PC-3 (cell line): ENCODE measurements around the gene KRT12. TPM values are rescaled to one million over a fixed set of nuclear protein-coding genes. Genes with fewer than 3 reads are reported as not detected.

Experiments
- ATAC-seq: fragments of 200-7000 bp; cut with Tn5 transposase; 2 replicates; pipeline ENCODE4 v1.9.1; 2020; ENCODE audit warnings: mild to moderate bottlenecking, moderate library complexity
- BruUV-seq: library from RNA; stranded (reverse); fragments of 400-500 nt; replicated peaks from 2 replicates; lab custom pipeline; 2021; lab: Mats Ljungman, UMichigan
- CTCF ChIA-PET: fragments of 300-600 bp; sonication (Branson Sonifier 250); formaldehyde crosslinking; loops from one replicate; lab custom pipeline; 2022; ENCODE audit warnings: antibody characterized with exemption; lab: Charles Lee
- POLR2A ChIA-PET: fragments of 300-600 bp; sonication (Branson Sonifier 250); formaldehyde crosslinking; loops from one replicate; lab custom pipeline; 2022; ENCODE audit warnings: antibody characterized with exemption; ENCODE audit not compliant: unreplicated experiment; lab: Charles Lee
- DNase-seq: peaks from one replicate; pipeline ENCODE4 v3.0.0-alpha.2; 2015
- H2AFZ ChIP-seq: fragments of 300-600 bp; sonication (generic); 2 replicates; pipeline ENCODE4 v1.6.0; 2016; ENCODE audit warnings: antibody characterized with exemption, low read length
- H3F3A ChIP-seq: fragments of 300-600 bp; sonication (generic); one replicate; pipeline ENCODE4 v1.6.0; 2017; ENCODE audit warnings: antibody characterized with exemption, low read length, control low read depth, mild to moderate bottlenecking; ENCODE audit not compliant: unreplicated experiment
- H3K27ac ChIP-seq: fragments of 300-600 bp; sonication (generic); 2 replicates; pipeline ENCODE4 v1.5.1; 2016; ENCODE audit warnings: mild to moderate bottlenecking, low read length
- H3K27me3 ChIP-seq: fragments of 300-600 bp; sonication (generic); 2 replicates; pipeline ENCODE4 v1.6.1; 2016; ENCODE audit warnings: low read length, mixed read lengths
- H3K36me3 ChIP-seq: fragments of 300-600 bp; sonication (generic); 2 replicates; pipeline ENCODE4 v1.6.1; 2016; ENCODE audit warnings: low read depth, mixed run types, low read length, mixed read lengths
- H3K4me1 ChIP-seq: fragments of 300-600 bp; sonication (generic); 2 replicates; pipeline ENCODE4 v1.5.1; 2016; ENCODE audit warnings: low read length; ENCODE audit not compliant: insufficient read depth
- H3K4me2 ChIP-seq: fragments of 300-600 bp; sonication (generic); 2 replicates; pipeline ENCODE4 v1.6.0; 2016; ENCODE audit warnings: low read length
- H3K4me3 ChIP-seq: fragments of 300-600 bp; sonication (generic); 2 replicates; pipeline ENCODE4 v1.5.1; 2016; ENCODE audit warnings: mild to moderate bottlenecking, low read length, mixed read lengths
- H3K79me2 ChIP-seq: fragments of 300-600 bp; sonication (generic); 2 replicates; pipeline ENCODE4 v1.6.1; 2017; ENCODE audit warnings: low read length, mixed read lengths
- H3K9ac ChIP-seq: fragments of 300-600 bp; sonication (generic); 2 replicates; pipeline ENCODE4 v1.6.0; 2016; ENCODE audit warnings: mild to moderate bottlenecking, low read length
- H3K9me2 ChIP-seq: fragments of 300-600 bp; sonication (generic); replicated peaks from 2 replicates; pipeline ENCODE4 v1.6.1; 2016; ENCODE audit warnings: mixed run types, low read length, mixed read lengths
- H3K9me3 ChIP-seq: fragments of 300-600 bp; sonication (generic); 2 replicates; pipeline ENCODE4 v1.6.1; 2016; ENCODE audit warnings: low read length, mixed read lengths
- H4K20me1 ChIP-seq: fragments of 300-600 bp; sonication (generic); 2 replicates; pipeline ENCODE4 v1.6.1; 2016; ENCODE audit warnings: low read length, mixed read lengths
- CTCF ChIP-seq: fragments of 300-600 bp; sonication (generic); conservative IDR thresholded peaks from 2 replicates; pipeline ENCODE4 v1.5.1; 2017; ENCODE audit warnings: antibody characterized with exemption, low read depth, mild to moderate bottlenecking, low read length
- EZH2 ChIP-seq: fragments of 300-600 bp; sonication (generic); IDR thresholded peaks from one replicate; pipeline ENCODE4 v1.6.1; 2017; ENCODE audit warnings: antibody characterized with exemption, mild to moderate bottlenecking, low read length; ENCODE audit not compliant: unreplicated experiment
- EZH2phosphoT487 ChIP-seq: fragments of 300-600 bp; sonication (generic); IDR thresholded peaks from 2 replicates; pipeline ENCODE4 v1.6.1; 2018; ENCODE audit warnings: mild to moderate bottlenecking, antibody characterized with exemption, low read length, borderline replicate concordance
- intact Hi-C: fragments of 100-400 bp; cut with micrococcal nuclease; formaldehyde crosslinking; loops from 2 replicates; pipeline ENCODE4 v1.9.0; 2023
- total RNA-seq: library from RNA; depleted of rRNA; stranded (reverse); fragments of >200 nt; gene quantifications from 2 replicates; pipeline ENCODE4 v1.2.3, GENCODE V29; 2014

The KRT12 gene
- total RNA-seq, 1 experiment from 2014 or later = not detected

DNA sequence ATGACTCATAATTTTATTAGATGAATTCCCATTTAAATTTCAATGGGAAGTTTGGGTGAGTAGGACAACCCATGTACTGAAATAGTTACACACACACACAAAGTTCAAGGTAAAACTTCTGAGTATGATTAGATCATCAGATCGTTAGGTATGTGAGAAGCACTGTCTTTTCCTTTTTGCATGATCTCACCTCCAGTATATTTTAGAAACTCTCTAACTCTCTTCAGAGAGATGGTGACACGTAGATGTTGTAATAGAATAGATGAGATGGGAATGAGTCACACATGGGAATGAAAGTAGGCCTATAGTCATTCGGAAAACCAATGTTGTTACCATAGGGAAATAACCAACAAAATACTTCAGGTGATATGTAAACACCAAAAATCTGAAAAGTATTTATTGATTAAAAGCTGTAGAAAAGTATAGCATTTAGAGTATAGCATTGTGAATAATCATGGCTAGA lies 48.2 kb upstream of the KRT12 start:
- Histone ChIP-seq H3F3A (peaks cover 4% of the 10 kb centered on the region), H4K20me1 (no peaks in the 10 kb centered on the region), H3K27me3 (no peaks in the 10 kb centered on the region), H3K4me1 (peaks cover 57% of the 10 kb centered on the region), H3K9me2 (no peaks in the 10 kb centered on the region), H3K4me3 (no peak overlapping the region), H2AFZ (no peak overlapping the region), H3K4me2 (peak overlapping the region; percentile 60), H3K36me3 (no peaks in the 10 kb centered on the region), H3K27ac (peak overlapping the region; percentile 98), H3K9ac (peak overlapping the region; percentile 70), H3K9me3 (no peaks in the 10 kb centered on the region), H3K79me2 (no peaks in the 10 kb centered on the region)
- no peak for TF ChIP-seq EZH2
- no peak for TF ChIP-seq CTCF
- TF ChIP-seq EZH2phosphoT487 = no peak
- DNase-seq (peak; percentile 94), ATAC-seq (peak; percentile 84)
- intact Hi-C loops = loop anchor here (1.0 to 10.0 kb wide), 3 partner anchors 41 to 300 kb away; partner anchors contain the start of gene KRTAP3-1
- POLR2A ChIA-PET = interaction anchor here (0.6 kb wide), 1 partner anchor 12 kb away, joined by 3 read pairs; no protein-coding TSS in a partner anchor
- BruUV-seq = no TSS peak
- CTCF ChIA-PET = no interaction called here

DNA sequence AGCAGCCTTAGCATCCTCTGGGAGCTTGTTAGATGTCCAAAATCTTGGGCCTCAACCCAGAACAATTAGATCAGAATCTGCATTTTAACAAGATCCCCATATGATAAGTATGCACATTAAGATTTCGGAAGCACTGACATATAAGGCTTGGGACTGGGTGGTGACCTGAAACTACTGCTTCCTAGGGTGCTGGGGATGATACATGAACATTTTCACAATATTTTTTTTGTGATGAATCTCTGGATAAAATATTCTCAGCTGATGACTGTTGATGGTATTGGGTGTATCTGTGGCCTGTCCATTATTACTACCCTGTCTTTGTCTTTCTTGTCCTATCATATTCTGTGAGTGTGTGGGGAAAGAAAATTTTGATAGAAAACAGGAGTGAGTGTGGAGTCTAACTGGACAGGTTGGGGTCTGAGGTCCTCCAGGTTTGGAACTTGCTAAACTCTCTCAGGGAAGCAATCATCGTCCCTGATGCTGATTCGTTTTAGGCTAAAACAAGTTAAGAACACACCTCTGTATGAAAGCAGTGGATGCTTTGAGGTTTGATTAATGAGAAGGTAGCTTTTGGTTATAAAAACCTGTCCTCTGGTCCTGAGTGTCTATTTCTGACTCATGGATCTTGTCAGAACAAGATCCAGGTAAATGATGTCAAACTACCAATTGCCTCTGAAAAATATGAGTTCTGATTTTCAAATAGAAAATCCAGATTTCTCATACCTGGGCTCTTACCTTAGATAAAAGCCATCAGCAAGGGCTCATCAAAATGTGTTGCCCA lies 47.2 kb upstream of the KRT12 start:
- Histone ChIP-seq H3K27ac (peak overlapping the region; percentile 98), H3K79me2 (no peaks in the 10 kb centered on the region), H3K4me1 (peaks cover 65% of the 10 kb centered on the region), H3K36me3 (no peaks in the 10 kb centered on the region), H3K9me3 (no peaks in the 10 kb centered on the region), H3K4me2 (peak overlapping the region; percentile 54), H3K9me2 (no peaks in the 10 kb centered on the region), H4K20me1 (no peaks in the 10 kb centered on the region), H3K4me3 (no peak overlapping the region), H3K27me3 (no peaks in the 10 kb centered on the region), H2AFZ (no peak overlapping the region), H3K9ac (peak overlapping the region; percentile 70), H3F3A (peaks cover 4% of the 10 kb centered on the region)
- intact Hi-C loops = loop anchor here (10.0 kb wide), 2 partner anchors 91 to 301 kb away; partner anchors contain the start of gene KRTAP3-1
- ChIA-PET POLR2A (no interaction called here), CTCF (no interaction called here)
- TF ChIP-seq EZH2phosphoT487 (no peak), CTCF (no peak), EZH2 (no peak)
- no peak for ATAC-seq
- DNase-seq = no peak
- BruUV-seq = no TSS peak
